GM12891 (cell line): ENCODE data around the gene TMEM179.

Source experiments
- POLR2A ChIP-seq: IDR thresholded peaks from 2 replicates; pipeline ENCODE4 v1.6.1; 2011; ENCODE audit warnings: low read depth, low read length, control low read depth
- POLR2AphosphoS5 ChIP-seq: IDR thresholded peaks from 2 replicates; pipeline ENCODE4 v1.6.1; 2011; ENCODE audit warnings: low read depth, low read length, control low read depth
- TAF1 ChIP-seq: IDR thresholded peaks from 2 replicates; pipeline ENCODE4 v1.6.1; 2011; ENCODE audit warnings: low read depth, low read length, control low read depth

- no peak for TF ChIP-seq POLR2A
- no peak for TF ChIP-seq POLR2AphosphoS5
- TF ChIP-seq TAF1 = no peak
Measured at GRCh38 chr14:104584557-104584956, 20.0 kb downstream of the TMEM179 start.
